ENCODE measurements around the gene LGALS16.

Gene LGALS16

GRCh38 chr19:39701291-39701690 lies 45.6 kb downstream of the LGALS16 start:
- H3K27me3 ChIP-seq (ENCODE audit: insufficient read depth, poor library complexity, severe bottlenecking) = peaks cover 2% of the 10 kb centered on the region
- no peak overlapping the region for H3K27ac ChIP-seq (replicated peaks)
- no peak for DNase-seq (ENCODE audit: low read depth in 1 of 2, low spot score in 1 of 2)
- TF ChIP-seq GABPA (IDR thresholded peaks at IDR 0.05; ENCODE audit: low read depth) = no peak
- TF ChIP-seq CTCF (IDR thresholded peaks at IDR 0.05; ENCODE audit: insufficient read depth, low read length) = no peak
- TF ChIP-seq SPI1 (IDR thresholded peaks at IDR 0.05; ENCODE audit: borderline replicate concordance, low read depth) = no peak
- no peak for TF ChIP-seq POLR2AphosphoS5 (IDR thresholded peaks at IDR 0.05; ENCODE audit: low read depth)
- TF ChIP-seq REST (IDR thresholded peaks at IDR 0.05; ENCODE audit: insufficient replicate concordance, low read depth) = no peak
- H3K4me3 ChIP-seq (replicated peaks; ENCODE audit: insufficient read depth, low read length) = no peak overlapping the region

GRCh38 chr19:39704181-39705044 lies 48.7 kb downstream of the LGALS16 start, which contains the start of gene LGALS14:
TSS of gene LGALS14 (plus strand) at chr19:39704481. CDS start at chr19:39704529, 48 bp downstream.
- no peak within 1 kb of the TSS for H3K4me3 ChIP-seq (replicated peaks; ENCODE audit: insufficient read depth, low read length)
- no peak within 1 kb of the TSS for H3K27ac ChIP-seq (replicated peaks)
- TF ChIP-seq REST (IDR thresholded peaks at IDR 0.05; ENCODE audit: insufficient replicate concordance, low read depth) (no peak), GABPA (IDR thresholded peaks at IDR 0.05; ENCODE audit: low read depth) (no peak), SPI1 (IDR thresholded peaks at IDR 0.05; ENCODE audit: borderline replicate concordance, low read depth) (no peak), POLR2AphosphoS5 (IDR thresholded peaks at IDR 0.05; ENCODE audit: low read depth) (no peak), CTCF (IDR thresholded peaks at IDR 0.05; ENCODE audit: insufficient read depth, low read length) (no peak)
- H3K27me3 ChIP-seq (ENCODE audit: insufficient read depth, poor library complexity, severe bottlenecking) = no peaks in the 10 kb centered on the region
- DNase-seq (ENCODE audit: low read depth in 1 of 2, low spot score in 1 of 2) = no peak

- DNase-seq (ENCODE audit: low read depth in 1 of 2, low spot score in 1 of 2) = peak in 1 of 2 experiments; percentile 7
- Histone ChIP-seq H3K27ac (replicated peaks) (no peak overlapping the region), H3K27me3 (ENCODE audit: insufficient read depth, poor library complexity, severe bottlenecking) (no peaks in the 10 kb centered on the region), H3K4me3 (replicated peaks; ENCODE audit: insufficient read depth, low read length) (no peak overlapping the region)
- TF ChIP-seq REST (IDR thresholded peaks at IDR 0.05; ENCODE audit: insufficient replicate concordance, low read depth) (no peak), POLR2AphosphoS5 (IDR thresholded peaks at IDR 0.05; ENCODE audit: low read depth) (no peak), CTCF (IDR thresholded peaks at IDR 0.05; ENCODE audit: insufficient read depth, low read length) (no peak), GABPA (IDR thresholded peaks at IDR 0.05; ENCODE audit: low read depth) (no peak), SPI1 (IDR thresholded peaks at IDR 0.05; ENCODE audit: borderline replicate concordance, low read depth) (no peak)
Observed at GRCh38 chr19:39705578-39706188, 50.0 kb downstream of the LGALS16 start.

Measured in HL-60 (cell line).